Glutamatergic neuron (in vitro differentiated cells): ENCODE results near the gene AHNAK. TPM values are rescaled to one million over a fixed set of nuclear protein-coding genes. Genes with fewer than 3 reads are reported as not detected.

ENCODE experiments used
- DNase-seq: peaks from one replicate; pipeline ENCODE4 v3.0.0; 2022
- H3K27ac Mint-ChIP-seq: one replicate; pipeline ENCODE4 v1.8.0; 2020; ENCODE audit warnings: mild to moderate bottlenecking, mixed read lengths, inconsistent platforms; ENCODE audit not compliant: unreplicated experiment
- H3K27me3 Mint-ChIP-seq: one replicate; pipeline ENCODE4 v1.8.0; 2020; ENCODE audit warnings: mild to moderate bottlenecking, moderate library complexity, mixed read lengths, inconsistent platforms; ENCODE audit not compliant: unreplicated experiment
- H3K36me3 Mint-ChIP-seq: one replicate; pipeline ENCODE4 v1.8.0; 2020; ENCODE audit warnings: mild to moderate bottlenecking, mixed read lengths, inconsistent platforms; ENCODE audit not compliant: unreplicated experiment
- H3K4me1 Mint-ChIP-seq: one replicate; pipeline ENCODE4 v1.8.0; 2020; ENCODE audit warnings: mild to moderate bottlenecking, low read depth, mixed read lengths, inconsistent platforms; ENCODE audit not compliant: unreplicated experiment
- H3K4me3 Mint-ChIP-seq: one replicate; pipeline ENCODE4 v1.8.0; 2020; ENCODE audit warnings: mild to moderate bottlenecking, mixed read lengths, inconsistent platforms; ENCODE audit not compliant: unreplicated experiment
- H3K9me3 Mint-ChIP-seq: one replicate; pipeline ENCODE4 v1.8.0; 2020; ENCODE audit warnings: mild to moderate bottlenecking, moderate library complexity, mixed read lengths, inconsistent platforms; ENCODE audit not compliant: unreplicated experiment
- total RNA-seq: library from RNA; stranded (reverse); fragmentation: NEBNext Ultra II Directional; extraction: Animal tissue kit (Norgen Biotek cat#: 25700); gene quantifications from one replicate; pipeline ENCODE4 v1.2.1, GENCODE V29; 2021; ENCODE audit not compliant: unreplicated experiment
- TF ChIP-seq, protein P1 (sequence below): fragments of 200-600 bp; sonication (generic); IDR thresholded peaks from one replicate; pipeline ENCODE4 v1.5.0; 2021; ENCODE audit not compliant: partially characterized antibody, unreplicated experiment

Gene AHNAK
- total RNA-seq, 1 donor from 2014 or later, result 4.5 TPM

DNA sequence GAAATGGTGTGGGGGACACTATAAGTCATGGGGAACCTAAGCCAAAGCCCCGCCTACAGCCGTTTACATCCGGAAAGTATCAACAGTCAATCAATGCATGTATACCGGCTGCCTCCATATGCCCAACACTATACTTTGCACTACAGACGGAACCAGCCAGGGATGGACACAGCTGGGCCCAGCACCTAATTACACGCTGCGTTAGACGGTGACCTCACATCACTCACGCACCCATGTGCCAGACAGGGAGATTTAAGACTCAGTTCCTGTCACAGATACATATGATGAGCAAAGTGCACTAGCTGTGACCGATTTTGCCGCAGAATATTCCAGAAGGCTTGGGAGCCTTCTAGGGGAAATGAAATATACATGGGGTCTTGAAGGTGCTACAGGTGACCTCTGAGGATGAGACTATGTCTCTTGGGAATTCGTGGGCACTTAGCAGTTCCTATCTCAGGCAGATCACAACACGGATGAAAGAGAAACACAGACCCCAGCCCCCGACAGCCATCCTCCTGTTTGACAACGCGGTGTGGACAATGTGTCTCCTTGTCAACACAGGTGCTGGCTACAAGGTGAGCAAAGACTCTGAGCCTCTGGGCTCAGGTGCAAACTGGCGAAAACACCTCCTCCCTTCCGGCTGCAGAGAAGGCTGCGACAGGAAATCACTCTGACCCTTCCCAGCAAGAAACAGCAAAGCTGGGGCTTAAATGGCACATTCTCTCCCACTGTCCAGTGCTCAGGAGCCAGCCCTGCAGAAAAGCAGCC lies 8.0 kb downstream of the AHNAK start:
- Mint-ChIP-seq H3K9me3 (peaks cover 9% of the 10 kb centered on the region), H3K4me1 (peaks cover 18% of the 10 kb centered on the region), H3K27ac (peak overlapping the region; percentile 62), H3K27me3 (peaks cover 4% of the 10 kb centered on the region), H3K4me3 (peak overlapping the region; percentile 20), H3K36me3 (no peaks in the 10 kb centered on the region)
- TF ChIP-seq, protein P1, sequence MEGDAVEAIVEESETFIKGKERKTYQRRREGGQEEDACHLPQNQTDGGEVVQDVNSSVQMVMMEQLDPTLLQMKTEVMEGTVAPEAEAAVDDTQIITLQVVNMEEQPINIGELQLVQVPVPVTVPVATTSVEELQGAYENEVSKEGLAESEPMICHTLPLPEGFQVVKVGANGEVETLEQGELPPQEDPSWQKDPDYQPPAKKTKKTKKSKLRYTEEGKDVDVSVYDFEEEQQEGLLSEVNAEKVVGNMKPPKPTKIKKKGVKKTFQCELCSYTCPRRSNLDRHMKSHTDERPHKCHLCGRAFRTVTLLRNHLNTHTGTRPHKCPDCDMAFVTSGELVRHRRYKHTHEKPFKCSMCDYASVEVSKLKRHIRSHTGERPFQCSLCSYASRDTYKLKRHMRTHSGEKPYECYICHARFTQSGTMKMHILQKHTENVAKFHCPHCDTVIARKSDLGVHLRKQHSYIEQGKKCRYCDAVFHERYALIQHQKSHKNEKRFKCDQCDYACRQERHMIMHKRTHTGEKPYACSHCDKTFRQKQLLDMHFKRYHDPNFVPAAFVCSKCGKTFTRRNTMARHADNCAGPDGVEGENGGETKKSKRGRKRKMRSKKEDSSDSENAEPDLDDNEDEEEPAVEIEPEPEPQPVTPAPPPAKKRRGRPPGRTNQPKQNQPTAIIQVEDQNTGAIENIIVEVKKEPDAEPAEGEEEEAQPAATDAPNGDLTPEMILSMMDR, result no peak
- peak; percentile 65 for DNase-seq

DNA sequence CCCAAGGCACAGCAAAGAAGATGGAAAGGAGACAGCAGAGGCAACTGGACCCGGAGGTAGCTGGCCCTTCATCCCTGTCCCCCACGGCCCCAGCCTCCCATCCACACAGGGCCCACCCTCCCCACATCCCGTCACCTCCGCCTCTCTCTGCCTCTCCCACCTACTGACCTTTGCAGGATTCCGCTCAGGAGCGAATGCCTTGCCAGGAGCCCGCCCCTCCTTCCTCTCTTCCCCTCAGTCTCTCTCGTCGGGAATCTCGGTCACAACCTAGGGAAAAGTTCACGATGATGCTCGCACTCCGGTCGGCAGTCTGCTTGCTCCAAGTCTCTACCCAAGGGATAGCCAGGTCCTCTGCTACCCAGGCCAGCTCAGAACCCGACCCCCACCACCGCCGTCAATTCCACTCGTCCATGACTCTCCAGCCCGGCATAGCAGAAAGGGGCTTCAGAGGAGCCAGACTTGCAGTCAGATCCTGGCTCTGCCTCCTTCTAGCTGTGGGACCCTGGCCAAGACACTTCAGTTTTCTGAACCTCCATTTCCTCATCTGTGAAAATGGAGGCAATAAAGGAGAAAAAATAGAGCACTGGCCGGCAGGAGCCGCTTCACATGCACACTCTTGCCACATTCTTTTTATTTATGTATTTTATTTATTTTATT lies 10.2 kb downstream of the AHNAK start:
- TF ChIP-seq, protein P1, result no peak
- peaks cover 11% of the 10 kb centered on the region for H3K36me3 Mint-ChIP-seq
- H3K27ac Mint-ChIP-seq, result no peak overlapping the region
- H3K27me3 Mint-ChIP-seq, result no peaks in the 10 kb centered on the region
- no peak overlapping the region for H3K4me3 Mint-ChIP-seq
- DNase-seq, result no peak
- H3K9me3 Mint-ChIP-seq, result peaks cover 9% of the 10 kb centered on the region
- peaks cover 18% of the 10 kb centered on the region for H3K4me1 Mint-ChIP-seq

DNA sequence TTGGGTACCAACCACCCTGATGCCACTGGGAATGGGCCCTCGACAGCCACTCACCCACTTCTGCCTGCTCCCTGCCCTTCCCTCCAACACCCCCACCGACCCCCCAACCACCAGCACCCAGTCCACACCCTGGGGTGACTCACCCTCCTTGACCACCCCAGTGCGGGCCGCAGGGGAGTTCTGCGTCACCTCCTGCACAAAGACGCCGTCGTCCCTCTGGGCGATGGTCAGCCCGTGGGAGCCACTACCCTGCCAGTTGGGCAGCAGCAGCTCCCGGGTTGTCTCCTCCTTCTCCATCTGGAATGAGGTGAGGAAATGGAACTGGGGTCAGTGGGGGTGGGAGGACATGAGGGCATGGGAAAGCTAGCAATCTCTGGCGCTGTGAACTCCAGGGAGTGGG lies 10.8 kb downstream of the AHNAK start:
- Mint-ChIP-seq H3K4me3 (no peak overlapping the region), H3K27me3 (no peaks in the 10 kb centered on the region), H3K9me3 (peaks cover 9% of the 10 kb centered on the region), H3K36me3 (peaks cover 11% of the 10 kb centered on the region), H3K27ac (no peak overlapping the region), H3K4me1 (peaks cover 13% of the 10 kb centered on the region)
- DNase-seq, result no peak
- TF ChIP-seq, protein P1, result no peak

DNA sequence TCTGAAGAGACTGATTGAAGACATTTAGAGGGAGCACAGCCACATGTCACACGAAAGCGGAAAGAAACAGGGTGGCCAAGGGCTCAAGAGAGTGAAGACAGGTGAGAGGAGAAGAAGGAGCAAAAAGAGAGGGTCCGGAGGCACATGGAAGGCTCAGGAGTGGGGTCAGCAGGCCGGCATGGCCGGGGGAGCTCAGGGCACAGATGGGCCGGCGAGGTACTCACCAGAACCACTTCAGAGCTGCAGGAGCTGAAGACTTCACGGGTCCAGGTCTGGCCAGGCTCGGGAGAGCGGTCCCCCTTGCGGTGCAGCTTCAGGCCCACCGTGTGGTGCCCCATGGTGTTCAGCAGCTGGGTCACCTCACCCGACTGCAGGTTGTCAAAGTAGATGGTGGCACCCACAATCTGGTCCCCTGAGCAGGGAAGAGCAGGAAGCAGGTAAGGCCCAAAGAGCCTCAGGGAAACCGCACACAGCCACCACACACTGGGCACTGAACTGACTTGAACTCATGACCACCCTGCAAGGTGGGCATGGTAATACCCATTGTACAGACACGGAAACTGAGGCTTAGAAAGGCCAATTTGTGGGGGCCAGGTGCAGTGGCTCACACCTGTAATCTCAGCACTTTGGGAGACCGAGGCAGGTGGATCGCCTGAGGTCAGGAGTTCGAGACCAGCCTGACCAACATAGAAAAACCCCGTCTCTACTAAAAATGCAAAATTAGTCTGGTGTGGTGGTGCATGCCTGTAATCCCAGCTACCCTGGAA lies 11.6 kb downstream of the AHNAK start:
- Mint-ChIP-seq H3K27ac (no peak overlapping the region), H3K4me3 (no peak overlapping the region), H3K36me3 (peaks cover 11% of the 10 kb centered on the region), H3K4me1 (peaks cover 11% of the 10 kb centered on the region), H3K27me3 (no peaks in the 10 kb centered on the region), H3K9me3 (peaks cover 9% of the 10 kb centered on the region)
- TF ChIP-seq, protein P1, result no peak
- no peak for DNase-seq

DNA sequence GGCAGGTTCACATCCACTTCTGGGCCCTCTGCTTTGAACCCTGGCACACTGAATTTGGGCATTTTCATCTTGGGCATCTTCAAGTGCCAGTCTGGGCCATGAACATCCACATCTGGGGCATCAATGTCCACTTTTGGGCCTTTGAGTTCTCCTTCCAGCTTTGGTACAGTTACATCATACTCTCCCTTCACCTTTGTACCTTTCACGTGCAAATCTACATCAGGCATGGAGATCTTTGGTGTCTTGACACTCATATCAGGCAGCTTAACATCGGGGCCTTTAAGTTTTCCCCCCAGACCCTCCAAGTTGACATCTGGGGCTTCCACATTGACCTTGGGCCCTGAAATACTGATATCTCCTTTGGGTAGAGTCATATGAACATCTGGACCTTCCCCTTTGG lies 14.5 kb downstream of the AHNAK start:
- H3K4me1 Mint-ChIP-seq, result peaks cover 2% of the 10 kb centered on the region
- H3K27me3 Mint-ChIP-seq, result no peaks in the 10 kb centered on the region
- peaks cover 6% of the 10 kb centered on the region for H3K9me3 Mint-ChIP-seq
- H3K27ac Mint-ChIP-seq, result no peak overlapping the region
- H3K4me3 Mint-ChIP-seq, result no peak overlapping the region
- TF ChIP-seq, protein P1, result no peak
- H3K36me3 Mint-ChIP-seq, result peaks cover 16% of the 10 kb centered on the region
- no peak for DNase-seq
